SK-N-MC (cell line): ENCODE measurements around the gene PRTG.
"Not testable (repeated sequence)": the region's sequence is repeated elsewhere in the genome, so short reads cannot be mapped to it uniquely, and the experiment has no call there.

Source experiments
- DNase-seq: peaks from one replicate; pipeline ENCODE4 v3.0.0-alpha.2; 2011; ENCODE audit warnings: low read depth, low spot score
- H3K27ac ChIP-seq: fragments of 200-600 bp; sonication (generic); 2 replicates; pipeline ENCODE4 v1.5.1; 2016; ENCODE audit warnings: mixed run types
- H3K36me3 ChIP-seq: fragments of 200-600 bp; sonication (generic); 2 replicates; pipeline ENCODE4 v1.6.1; 2017; ENCODE audit warnings: antibody characterized with exemption, low read length, mixed read lengths; ENCODE audit not compliant: insufficient read depth
- H3K4me3 ChIP-seq: fragments of 200-600 bp; sonication (generic); 2 replicates; pipeline ENCODE4 v1.5.1; 2016
- H3K9ac ChIP-seq: fragments of 200-600 bp; sonication (generic); 2 replicates; pipeline ENCODE4 v1.8.0; 2017; ENCODE audit warnings: mixed run types, mixed read lengths; ENCODE audit not compliant: insufficient read length
- H3K9me3 ChIP-seq: fragments of 200-600 bp; sonication (generic); 2 replicates; pipeline ENCODE4 v1.6.1; 2017; ENCODE audit warnings: low read depth, mild to moderate bottlenecking, antibody characterized with exemption, low read length, moderate library complexity, mixed read lengths
- EZH2 ChIP-seq: fragments of 200-600 bp; sonication (generic); IDR thresholded peaks from one replicate; pipeline ENCODE4 v1.6.1; 2017; ENCODE audit warnings: antibody characterized with exemption
- FOXP2 ChIP-seq: optimal IDR thresholded peaks from 2 replicates; pipeline ENCODE3; 2011; ENCODE audit warnings: mild to moderate bottlenecking, moderate library complexity; ENCODE audit not compliant: insufficient read depth; ENCODE audit errors: extremely low read length, control extremely low read depth
- POLR2AphosphoS5 ChIP-seq: IDR thresholded peaks from 2 replicates; pipeline ENCODE4 v1.6.1; 2012; ENCODE audit warnings: mild to moderate bottlenecking, low read depth, low read length, borderline replicate concordance

The PRTG gene, protein sequence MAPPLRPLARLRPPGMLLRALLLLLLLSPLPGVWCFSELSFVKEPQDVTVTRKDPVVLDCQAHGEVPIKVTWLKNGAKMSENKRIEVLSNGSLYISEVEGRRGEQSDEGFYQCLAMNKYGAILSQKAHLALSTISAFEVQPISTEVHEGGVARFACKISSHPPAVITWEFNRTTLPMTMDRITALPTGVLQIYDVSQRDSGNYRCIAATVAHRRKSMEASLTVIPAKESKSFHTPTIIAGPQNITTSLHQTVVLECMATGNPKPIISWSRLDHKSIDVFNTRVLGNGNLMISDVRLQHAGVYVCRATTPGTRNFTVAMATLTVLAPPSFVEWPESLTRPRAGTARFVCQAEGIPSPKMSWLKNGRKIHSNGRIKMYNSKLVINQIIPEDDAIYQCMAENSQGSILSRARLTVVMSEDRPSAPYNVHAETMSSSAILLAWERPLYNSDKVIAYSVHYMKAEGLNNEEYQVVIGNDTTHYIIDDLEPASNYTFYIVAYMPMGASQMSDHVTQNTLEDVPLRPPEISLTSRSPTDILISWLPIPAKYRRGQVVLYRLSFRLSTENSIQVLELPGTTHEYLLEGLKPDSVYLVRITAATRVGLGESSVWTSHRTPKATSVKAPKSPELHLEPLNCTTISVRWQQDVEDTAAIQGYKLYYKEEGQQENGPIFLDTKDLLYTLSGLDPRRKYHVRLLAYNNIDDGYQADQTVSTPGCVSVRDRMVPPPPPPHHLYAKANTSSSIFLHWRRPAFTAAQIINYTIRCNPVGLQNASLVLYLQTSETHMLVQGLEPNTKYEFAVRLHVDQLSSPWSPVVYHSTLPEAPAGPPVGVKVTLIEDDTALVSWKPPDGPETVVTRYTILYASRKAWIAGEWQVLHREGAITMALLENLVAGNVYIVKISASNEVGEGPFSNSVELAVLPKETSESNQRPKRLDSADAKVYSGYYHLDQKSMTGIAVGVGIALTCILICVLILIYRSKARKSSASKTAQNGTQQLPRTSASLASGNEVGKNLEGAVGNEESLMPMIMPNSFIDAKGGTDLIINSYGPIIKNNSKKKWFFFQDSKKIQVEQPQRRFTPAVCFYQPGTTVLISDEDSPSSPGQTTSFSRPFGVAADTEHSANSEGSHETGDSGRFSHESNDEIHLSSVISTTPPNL

GRCh38 chr15:55742927-55743728 is at the start of gene PRTG:
Gene PRTG, minus strand, starts transcription at chr15:55743152. Its CDS starts 221 bp downstream, at chr15:55742931.
- Histone ChIP-seq H3K9me3 (no peaks in the 10 kb centered on the region), H3K4me3 (peak within 1 kb of the TSS; percentile 77), H3K9ac (no peak within 1 kb of the TSS), H3K36me3 (no peaks in the 10 kb centered on the region), H3K27ac (no peak within 1 kb of the TSS)
- TF ChIP-seq POLR2AphosphoS5 (no peak), FOXP2 (no peak)
- no peak for DNase-seq

- H3K36me3 ChIP-seq = no peaks in the 10 kb centered on the region
- H3K9me3 ChIP-seq = no peaks in the 10 kb centered on the region
- TF ChIP-seq FOXP2 (no peak), EZH2 (no peak), POLR2AphosphoS5 (no peak)
- H3K9ac ChIP-seq = no peak overlapping the region
- no peak overlapping the region for H3K27ac ChIP-seq
- DNase-seq = no peak
- no peak overlapping the region for H3K4me3 ChIP-seq
Observed at GRCh38 chr15:55791551-55792400, 48.8 kb upstream of the PRTG start.

DNA sequence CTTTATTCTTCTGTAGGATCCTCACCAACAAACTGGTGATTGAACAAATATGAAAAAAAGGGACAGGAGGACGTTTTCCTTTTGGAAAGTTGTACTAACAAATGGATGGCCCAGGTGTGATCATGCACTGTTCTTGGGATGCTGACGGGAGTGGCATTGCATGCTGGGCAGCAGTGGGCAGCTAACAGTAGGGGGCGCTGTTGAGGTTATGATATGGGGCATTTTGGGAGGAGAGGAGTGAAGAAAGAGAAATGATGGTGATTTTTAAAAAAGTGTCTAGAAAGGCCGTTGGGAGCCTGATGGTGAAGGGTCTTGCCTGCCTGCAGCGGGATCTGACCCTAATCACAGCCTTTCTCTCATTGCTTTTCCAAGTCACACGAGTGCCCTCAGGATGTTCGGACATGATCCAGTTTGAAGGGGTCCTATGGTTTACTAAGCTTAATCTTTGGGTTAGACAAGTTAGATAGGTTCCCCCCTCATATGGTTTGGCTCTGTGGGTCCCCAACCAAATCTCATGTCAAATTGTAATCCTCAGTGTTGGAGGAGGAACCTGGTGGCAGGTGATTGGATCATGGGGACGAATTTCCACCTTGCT is 46.2 kb upstream of the PRTG start:
- Histone ChIP-seq H3K27ac (no peak overlapping the region), H3K36me3 (no peaks in the 10 kb centered on the region), H3K9me3 (no peaks in the 10 kb centered on the region), H3K9ac (no peak overlapping the region), H3K4me3 (no peak overlapping the region)
- no peak for DNase-seq
- TF ChIP-seq EZH2 (no peak), FOXP2 (no peak), POLR2AphosphoS5 (no peak)

DNA sequence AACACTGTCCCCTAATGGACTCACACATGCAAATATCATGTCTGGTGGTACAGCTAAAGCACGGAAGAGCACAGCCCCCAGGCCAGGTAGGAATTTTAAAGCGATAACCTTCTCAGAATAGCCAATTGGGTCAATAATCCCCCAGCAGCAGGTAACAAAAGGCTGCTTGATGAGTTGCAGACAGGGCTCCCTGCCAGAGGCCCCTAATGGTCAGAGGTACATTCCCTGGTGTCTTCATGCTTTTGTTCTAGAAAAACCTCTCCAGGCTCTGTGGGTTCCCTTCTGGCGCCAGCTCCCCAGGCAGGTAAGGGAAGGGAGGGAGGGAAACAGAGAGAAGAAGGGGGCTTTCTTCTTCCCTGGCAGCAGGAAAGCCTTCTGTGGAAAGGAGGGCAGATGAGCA is 43.4 kb upstream of the PRTG start:
- Histone ChIP-seq H3K4me3 (no peak overlapping the region), H3K27ac (no peak overlapping the region), H3K36me3 (no peaks in the 10 kb centered on the region), H3K9ac (no peak overlapping the region), H3K9me3 (no peaks in the 10 kb centered on the region)
- DNase-seq = no peak
- TF ChIP-seq FOXP2 (no peak), POLR2AphosphoS5 (no peak), EZH2 (no peak)

DNA sequence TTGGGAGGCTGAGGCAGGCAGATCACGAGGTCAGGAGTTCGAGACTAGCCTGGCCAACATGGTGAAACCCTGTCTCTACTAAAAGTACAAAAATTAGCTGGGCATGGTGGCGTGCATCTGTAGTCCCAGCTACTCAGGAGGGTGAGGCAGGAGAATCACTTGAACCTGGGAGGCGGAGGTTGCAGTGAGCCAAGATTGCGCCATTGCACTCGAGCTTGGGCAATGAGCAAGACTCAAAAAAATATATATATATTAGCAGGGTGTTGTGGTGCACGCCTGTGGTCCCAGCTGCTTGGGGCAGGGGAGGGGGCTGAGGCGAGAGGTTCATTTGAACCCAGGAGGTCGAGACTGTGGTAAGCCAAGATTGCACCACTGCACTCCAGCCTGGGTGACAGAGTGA is 42.6 kb upstream of the PRTG start:
- DNase-seq, H3K27ac ChIP-seq, H3K4me3 ChIP-seq, H3K9me3 ChIP-seq, H3K36me3 ChIP-seq, H3K9ac ChIP-seq: not testable (repeated sequence)

DNA sequence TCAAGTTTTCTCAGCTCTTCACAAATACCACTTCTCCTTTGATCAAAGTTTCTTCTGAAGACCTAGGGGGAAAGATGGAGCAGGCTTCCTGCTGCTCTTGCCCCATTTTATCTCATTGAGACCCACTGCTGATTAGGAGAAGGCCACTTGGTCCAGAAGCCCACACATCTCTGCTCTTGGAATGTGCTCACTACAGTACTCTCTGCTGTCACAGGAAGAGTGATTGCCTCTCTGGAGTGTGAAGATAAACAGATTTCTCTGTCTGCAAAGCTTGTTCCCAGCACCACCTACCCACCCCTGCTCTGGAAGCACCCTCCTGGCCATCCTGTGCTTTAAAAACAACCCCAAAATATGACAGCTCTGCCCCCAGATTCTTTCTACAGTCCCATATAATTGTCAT is 41.3 kb upstream of the PRTG start:
- Histone ChIP-seq H3K36me3 (no peaks in the 10 kb centered on the region), H3K27ac (no peak overlapping the region), H3K9ac (no peak overlapping the region), H3K4me3 (no peak overlapping the region), H3K9me3 (no peaks in the 10 kb centered on the region)
- no peak for DNase-seq
- no peak for TF ChIP-seq POLR2AphosphoS5
- TF ChIP-seq EZH2 = no peak
- TF ChIP-seq FOXP2 = no peak

GRCh38 chr15:55782901-55783300 is 39.9 kb upstream of the PRTG start:
- no peak for DNase-seq
- no peak overlapping the region for H3K9ac ChIP-seq
- H3K4me3 ChIP-seq = no peak overlapping the region
- H3K27ac ChIP-seq = no peak overlapping the region
- no peak for TF ChIP-seq FOXP2
- H3K9me3 ChIP-seq = no peaks in the 10 kb centered on the region
- no peaks in the 10 kb centered on the region for H3K36me3 ChIP-seq
